Measurements from ENCODE around the gene SCNN1B. TPM values are rescaled to one million over a fixed set of nuclear protein-coding genes. Genes with fewer than 3 reads are reported as not detected.
"Not testable (repeated sequence)": the region's sequence is repeated elsewhere in the genome, so short reads cannot be mapped to it uniquely, and the experiment has no call there.

The SCNN1B gene
- polyA plus RNA-seq, 1 donor from 2014 or later = not detected

DNA sequence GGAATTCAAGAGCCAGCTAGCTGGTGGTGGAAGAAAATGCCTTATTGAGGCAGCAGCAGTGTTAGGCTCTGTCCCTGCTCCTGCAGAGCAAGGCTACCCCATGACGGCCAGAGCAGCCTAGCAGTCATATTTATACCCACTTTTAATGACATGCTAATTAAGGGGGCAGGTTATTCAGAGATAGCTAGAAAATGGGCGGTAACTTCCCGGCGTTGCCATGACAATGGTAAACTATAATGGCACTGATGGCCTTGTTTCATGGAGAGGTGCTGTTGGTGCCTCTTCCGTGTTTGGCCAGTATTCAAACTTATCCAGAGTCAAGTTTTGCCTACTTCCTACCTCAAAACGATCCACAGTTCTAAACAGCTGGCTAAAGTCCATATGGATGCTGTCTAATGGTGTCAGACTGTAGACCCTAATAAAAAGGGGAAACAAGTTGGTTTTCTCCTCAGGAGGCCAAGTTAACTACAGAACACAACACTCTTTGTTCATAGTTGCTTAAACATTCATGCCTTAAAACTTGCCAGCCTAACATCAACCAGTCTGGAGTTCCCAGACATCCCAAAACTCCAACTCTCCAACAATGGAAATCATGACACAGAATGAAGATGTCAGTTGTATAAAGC, 3.7 kb upstream of the SCNN1B start:
- Histone ChIP-seq H3K27me3 (ENCODE audit: insufficient read depth, low read depth, low read length) (peaks cover 33% of the 10 kb centered on the region), H3K79me2 (replicated peaks; ENCODE audit: insufficient read depth, low read length) (no peaks in the 10 kb centered on the region), H3K9ac (ENCODE audit: low read length) (no peak overlapping the region), H3K4me3 (ENCODE audit: low read length) (no peak overlapping the region), H3K27ac (ENCODE audit: low read length) (no peak overlapping the region), H3K9me3 (ENCODE audit: low read length) (no peaks in the 10 kb centered on the region), H3F3A (ENCODE audit: insufficient read depth, low read length, poor library complexity, severe bottlenecking) (no peaks in the 10 kb centered on the region), H2AFZ (ENCODE audit: low read depth, low read length) (no peak overlapping the region), H3K9me2 (ENCODE audit: insufficient read depth, low read length) (no peaks in the 10 kb centered on the region), H4K20me1 (ENCODE audit: insufficient read depth) (no peaks in the 10 kb centered on the region), H3K4me2 (ENCODE audit: low read length) (no peak overlapping the region), H3K36me3 (ENCODE audit: insufficient read depth, low read length) (no peaks in the 10 kb centered on the region)
- no peak for TF ChIP-seq EZH2 (IDR thresholded peaks at IDR 0.05; ENCODE audit: borderline replicate concordance, insufficient read depth, low read length, poor library complexity, severe bottlenecking)
- TF ChIP-seq MXI1 (conservative IDR thresholded peaks at IDR 0.05; ENCODE audit: poor library complexity, severe bottlenecking) = no peak
- TF ChIP-seq SMC3 (conservative IDR thresholded peaks at IDR 0.05; ENCODE audit: poor library complexity) = no peak
- TF ChIP-seq, protein P1, sequence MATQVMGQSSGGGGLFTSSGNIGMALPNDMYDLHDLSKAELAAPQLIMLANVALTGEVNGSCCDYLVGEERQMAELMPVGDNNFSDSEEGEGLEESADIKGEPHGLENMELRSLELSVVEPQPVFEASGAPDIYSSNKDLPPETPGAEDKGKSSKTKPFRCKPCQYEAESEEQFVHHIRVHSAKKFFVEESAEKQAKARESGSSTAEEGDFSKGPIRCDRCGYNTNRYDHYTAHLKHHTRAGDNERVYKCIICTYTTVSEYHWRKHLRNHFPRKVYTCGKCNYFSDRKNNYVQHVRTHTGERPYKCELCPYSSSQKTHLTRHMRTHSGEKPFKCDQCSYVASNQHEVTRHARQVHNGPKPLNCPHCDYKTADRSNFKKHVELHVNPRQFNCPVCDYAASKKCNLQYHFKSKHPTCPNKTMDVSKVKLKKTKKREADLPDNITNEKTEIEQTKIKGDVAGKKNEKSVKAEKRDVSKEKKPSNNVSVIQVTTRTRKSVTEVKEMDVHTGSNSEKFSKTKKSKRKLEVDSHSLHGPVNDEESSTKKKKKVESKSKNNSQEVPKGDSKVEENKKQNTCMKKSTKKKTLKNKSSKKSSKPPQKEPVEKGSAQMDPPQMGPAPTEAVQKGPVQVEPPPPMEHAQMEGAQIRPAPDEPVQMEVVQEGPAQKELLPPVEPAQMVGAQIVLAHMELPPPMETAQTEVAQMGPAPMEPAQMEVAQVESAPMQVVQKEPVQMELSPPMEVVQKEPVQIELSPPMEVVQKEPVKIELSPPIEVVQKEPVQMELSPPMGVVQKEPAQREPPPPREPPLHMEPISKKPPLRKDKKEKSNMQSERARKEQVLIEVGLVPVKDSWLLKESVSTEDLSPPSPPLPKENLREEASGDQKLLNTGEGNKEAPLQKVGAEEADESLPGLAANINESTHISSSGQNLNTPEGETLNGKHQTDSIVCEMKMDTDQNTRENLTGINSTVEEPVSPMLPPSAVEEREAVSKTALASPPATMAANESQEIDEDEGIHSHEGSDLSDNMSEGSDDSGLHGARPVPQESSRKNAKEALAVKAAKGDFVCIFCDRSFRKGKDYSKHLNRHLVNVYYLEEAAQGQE (IDR thresholded peaks at IDR 0.05; ENCODE audit: borderline replicate concordance) = no peak
- TF ChIP-seq POLR2AphosphoS5 (IDR thresholded peaks at IDR 0.05) = no peak
- no peak for TF ChIP-seq EP300 (conservative IDR thresholded peaks at IDR 0.05; ENCODE audit: poor library complexity, severe bottlenecking)
- TF ChIP-seq, protein P2, sequence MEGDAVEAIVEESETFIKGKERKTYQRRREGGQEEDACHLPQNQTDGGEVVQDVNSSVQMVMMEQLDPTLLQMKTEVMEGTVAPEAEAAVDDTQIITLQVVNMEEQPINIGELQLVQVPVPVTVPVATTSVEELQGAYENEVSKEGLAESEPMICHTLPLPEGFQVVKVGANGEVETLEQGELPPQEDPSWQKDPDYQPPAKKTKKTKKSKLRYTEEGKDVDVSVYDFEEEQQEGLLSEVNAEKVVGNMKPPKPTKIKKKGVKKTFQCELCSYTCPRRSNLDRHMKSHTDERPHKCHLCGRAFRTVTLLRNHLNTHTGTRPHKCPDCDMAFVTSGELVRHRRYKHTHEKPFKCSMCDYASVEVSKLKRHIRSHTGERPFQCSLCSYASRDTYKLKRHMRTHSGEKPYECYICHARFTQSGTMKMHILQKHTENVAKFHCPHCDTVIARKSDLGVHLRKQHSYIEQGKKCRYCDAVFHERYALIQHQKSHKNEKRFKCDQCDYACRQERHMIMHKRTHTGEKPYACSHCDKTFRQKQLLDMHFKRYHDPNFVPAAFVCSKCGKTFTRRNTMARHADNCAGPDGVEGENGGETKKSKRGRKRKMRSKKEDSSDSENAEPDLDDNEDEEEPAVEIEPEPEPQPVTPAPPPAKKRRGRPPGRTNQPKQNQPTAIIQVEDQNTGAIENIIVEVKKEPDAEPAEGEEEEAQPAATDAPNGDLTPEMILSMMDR (IDR thresholded peaks at IDR 0.05; ENCODE audit: poor library complexity, severe bottlenecking) = no peak
- no peak for TF ChIP-seq RAD21 (conservative IDR thresholded peaks at IDR 0.05)
- TF ChIP-seq TAF1 (IDR thresholded peaks at IDR 0.05; ENCODE audit: low read depth) = no peak

DNA sequence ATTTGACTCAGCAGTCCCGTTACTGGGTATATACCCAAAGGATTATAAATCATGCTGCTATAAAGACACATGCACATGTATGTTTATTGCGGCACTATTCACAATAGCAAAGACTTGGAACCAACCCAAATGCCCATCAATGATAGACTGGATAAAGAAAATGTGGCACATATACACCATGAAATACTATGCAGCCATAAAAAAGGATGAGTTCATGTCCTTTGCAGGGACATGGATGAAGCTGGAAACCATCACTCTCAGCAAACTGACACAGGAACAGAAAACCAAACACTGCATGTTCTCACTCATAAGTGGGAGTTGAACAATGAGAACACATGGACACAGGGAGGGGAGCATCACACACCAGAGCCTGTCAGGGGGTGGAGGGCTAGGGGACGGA, 2.3 kb upstream of the SCNN1B start:
- H3K9ac ChIP-seq (ENCODE audit: low read length); H4K20me1 ChIP-seq (ENCODE audit: insufficient read depth); H2AFZ ChIP-seq (ENCODE audit: low read depth, low read length); H3K27ac ChIP-seq (ENCODE audit: low read length); H3K9me3 ChIP-seq (ENCODE audit: low read length); H3K36me3 ChIP-seq (ENCODE audit: insufficient read depth, low read length); H3F3A ChIP-seq (ENCODE audit: insufficient read depth, low read length, poor library complexity, severe bottlenecking); H3K4me2 ChIP-seq (ENCODE audit: low read length); H3K4me3 ChIP-seq (ENCODE audit: low read length); H3K9me2 ChIP-seq (ENCODE audit: insufficient read depth, low read length); H3K79me2 ChIP-seq (replicated peaks; ENCODE audit: insufficient read depth, low read length): not testable (repeated sequence)
- peaks cover 46% of the 10 kb centered on the region for H3K27me3 ChIP-seq (ENCODE audit: insufficient read depth, low read depth, low read length)
